ENCODE measurements around the gene IMPG1. TPM values are rescaled to one million over a fixed set of nuclear protein-coding genes. Genes with fewer than 3 reads are reported as not detected.

Gene IMPG1
- total RNA-seq, 1 donor from 2014 or later = not detected

DNA sequence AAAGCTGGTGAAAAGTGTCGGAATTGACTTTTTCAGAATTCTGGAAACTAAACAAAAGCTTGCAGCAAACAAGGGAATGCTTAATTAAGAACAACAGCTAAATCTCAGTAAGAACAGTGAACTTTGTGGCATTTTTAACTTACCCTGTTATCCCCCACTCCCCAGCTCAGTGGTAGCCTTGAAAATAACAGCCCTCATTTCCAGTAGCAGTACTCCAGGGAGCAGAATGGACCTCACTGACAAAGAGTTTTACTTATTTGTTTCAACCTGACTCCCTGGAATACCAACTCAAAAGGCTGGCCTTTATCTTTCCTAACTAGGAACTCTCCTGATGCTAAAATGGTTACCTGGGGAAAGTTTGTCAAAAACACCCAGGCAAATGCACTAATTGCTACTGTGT is 108.9 kb downstream of the IMPG1 start:
- Histone ChIP-seq H3K4me1 (peaks cover 12% of the 10 kb centered on the region), H2AFZ (replicated peaks) (peak overlapping the region; percentile 66), H3K79me2 (ENCODE audit: low read depth) (no peaks in the 10 kb centered on the region), H3K9ac (no peak overlapping the region), H3K4me2 (peak overlapping the region; percentile 59), H3K9me3 (ENCODE audit: low read depth) (no peaks in the 10 kb centered on the region), H3F3A (ENCODE audit: low read depth) (peaks cover 14% of the 10 kb centered on the region), H3K27ac (peak overlapping the region; percentile 81), H4K20me1 (ENCODE audit: low read depth) (no peaks in the 10 kb centered on the region), H3K4me3 (no peak overlapping the region), H3K27me3 (no peaks in the 10 kb centered on the region), H3K36me3 (no peaks in the 10 kb centered on the region)
- TF ChIP-seq CTCF (IDR thresholded peaks at IDR 0.05) = no peak
- TF ChIP-seq EZH2 (IDR thresholded peaks at IDR 0.05) = no peak
- TF ChIP-seq EZH2phosphoT487 (IDR thresholded peaks at IDR 0.05) = no peak
- H3K36me3 Mint-ChIP-seq = no peaks in the 10 kb centered on the region
- H3K9me3 Mint-ChIP-seq = peaks cover 10% of the 10 kb centered on the region
- H3K4me3 Mint-ChIP-seq = no peak overlapping the region
- H3K4me1 Mint-ChIP-seq = no peaks in the 10 kb centered on the region
- DNase-seq (ENCODE audit: low spot score) = peak; percentile 24
- no peak overlapping the region for H3K27ac Mint-ChIP-seq
- peaks cover 2% of the 10 kb centered on the region for H3K27me3 Mint-ChIP-seq (ENCODE audit: insufficient read depth, low read depth)

- no peaks in the 10 kb centered on the region for H4K20me1 ChIP-seq (ENCODE audit: low read depth)
- TF ChIP-seq EZH2phosphoT487 (IDR thresholded peaks at IDR 0.05) (no peak), EZH2 (IDR thresholded peaks at IDR 0.05) (no peak), CTCF (IDR thresholded peaks at IDR 0.05) (no peak)
- H3K4me1 ChIP-seq = no peaks in the 10 kb centered on the region
- no peaks in the 10 kb centered on the region for H3K36me3 ChIP-seq
- H3K36me3 Mint-ChIP-seq = no peaks in the 10 kb centered on the region
- H3F3A ChIP-seq (ENCODE audit: low read depth) = no peaks in the 10 kb centered on the region
- H3K9me3 ChIP-seq (ENCODE audit: low read depth) = no peaks in the 10 kb centered on the region
- H3K27ac ChIP-seq = no peak overlapping the region
- H3K4me2 ChIP-seq = no peak overlapping the region
- no peaks in the 10 kb centered on the region for H3K4me1 Mint-ChIP-seq
- H3K9me3 Mint-ChIP-seq = peaks cover 4% of the 10 kb centered on the region
- no peak overlapping the region for H3K27ac Mint-ChIP-seq
- no peaks in the 10 kb centered on the region for H3K27me3 Mint-ChIP-seq (ENCODE audit: insufficient read depth, low read depth)
- no peaks in the 10 kb centered on the region for H3K27me3 ChIP-seq
- H3K4me3 Mint-ChIP-seq = no peak overlapping the region
- no peak overlapping the region for H3K9ac ChIP-seq
- no peaks in the 10 kb centered on the region for H3K79me2 ChIP-seq (ENCODE audit: low read depth)
- no peak overlapping the region for H3K4me3 ChIP-seq
- no peak for DNase-seq (ENCODE audit: low spot score)
- H2AFZ ChIP-seq (replicated peaks) = no peak overlapping the region
Observed at GRCh38 chr6:75952128-75952527, 120.3 kb downstream of the IMPG1 start.

- no peak overlapping the region for H2AFZ ChIP-seq (replicated peaks)
- H3K27ac ChIP-seq = no peak overlapping the region
- TF ChIP-seq EZH2phosphoT487 (IDR thresholded peaks at IDR 0.05) = no peak
- no peak for TF ChIP-seq EZH2 (IDR thresholded peaks at IDR 0.05)
- no peak for TF ChIP-seq CTCF (IDR thresholded peaks at IDR 0.05)
- peaks cover 14% of the 10 kb centered on the region for H3K4me1 ChIP-seq
- H3K4me3 ChIP-seq = no peak overlapping the region
- no peaks in the 10 kb centered on the region for H3K27me3 ChIP-seq
- DNase-seq (ENCODE audit: low spot score) = no peak
- no peak overlapping the region for H3K4me2 ChIP-seq
- Mint-ChIP-seq H3K4me1 (peaks cover 6% of the 10 kb centered on the region), H3K27ac (no peak overlapping the region), H3K36me3 (no peaks in the 10 kb centered on the region), H3K4me3 (no peak overlapping the region), H3K27me3 (ENCODE audit: insufficient read depth, low read depth) (no peaks in the 10 kb centered on the region), H3K9me3 (no peaks in the 10 kb centered on the region)
- no peaks in the 10 kb centered on the region for H3K79me2 ChIP-seq (ENCODE audit: low read depth)
- no peak overlapping the region for H3K9ac ChIP-seq
- no peaks in the 10 kb centered on the region for H3K36me3 ChIP-seq
- H3K9me3 ChIP-seq (ENCODE audit: low read depth) = no peaks in the 10 kb centered on the region
- H4K20me1 ChIP-seq (ENCODE audit: low read depth) = no peaks in the 10 kb centered on the region
- peaks cover 11% of the 10 kb centered on the region for H3F3A ChIP-seq (ENCODE audit: low read depth)
Observed at GRCh38 chr6:75947935-75948334, 124.5 kb downstream of the IMPG1 start.
